ENCODE results near the gene CD3D. TPM values are rescaled to one million over a fixed set of nuclear protein-coding genes. Genes with fewer than 3 reads are reported as not detected.
"Not testable (repeated sequence)": the region's sequence is repeated elsewhere in the genome, so short reads cannot be mapped to it uniquely, and the experiment has no call there.

The CD3D gene
- total RNA-seq, 3 donors from 2014 or later (not counting 1 experiment from before 2014, with no cell fraction given) = 11.6 to 84.1 (median 12.0) TPM

GRCh38 chr11:118310781-118311485 is 31.6 kb downstream of the CD3D start:
- Histone ChIP-seq H3K36me3 (ENCODE audit: control insufficient read depth, insufficient read depth, low read length) (peaks cover 56% of the 10 kb centered on the region), H3K27me3 (ENCODE audit: control insufficient read depth, insufficient read depth, low read length) (no peaks in the 10 kb centered on the region), H3K9me3 (ENCODE audit: control insufficient read depth, insufficient read depth, low read length) (no peaks in the 10 kb centered on the region), H3K27ac (ENCODE audit: low read length) (no peak overlapping the region), H3K4me1 (ENCODE audit: control insufficient read depth, insufficient read depth, low read length) (peaks cover 57% of the 10 kb centered on the region), H3K4me3 (ENCODE audit: low read length) (no peak overlapping the region)
- peak overlapping the region; percentile 15 to 88 for H3K27ac Mint-ChIP-seq
- no peaks in the 10 kb centered on the region for H3K27me3 Mint-ChIP-seq (ENCODE audit: low read depth in 2 of 2)
- TF ChIP-seq CTCF (IDR thresholded peaks at IDR 0.05) = no peak
- H3K4me1 Mint-ChIP-seq = peaks cover 60 to 84% of the 10 kb centered on the region in 2 donors
- intact Hi-C loops (cut with micrococcal nuclease) = no loop called here
- no peaks in the 10 kb centered on the region for H3K9me3 Mint-ChIP-seq
- H3K4me3 Mint-ChIP-seq = no peak overlapping the region
- 83% methylated on average over 1 of the region's 3 CpGs for WGBS (ENCODE audit: insufficient coverage)
- ATAC-seq (no peak), DNase-seq (no peak)
- H3K36me3 Mint-ChIP-seq = no peaks in the 10 kb centered on the region

GRCh38 chr11:118310271-118310670 is 32.2 kb downstream of the CD3D start:
- ATAC-seq = no peak
- Mint-ChIP-seq H3K27me3 (ENCODE audit: low read depth in 2 of 2) (no peaks in the 10 kb centered on the region), H3K36me3 (no peaks in the 10 kb centered on the region), H3K9me3 (no peaks in the 10 kb centered on the region), H3K27ac (peak overlapping the region in 1 of 2 donors; percentile 88), H3K4me3 (no peak overlapping the region), H3K4me1 (peaks cover 60 to 83% of the 10 kb centered on the region in 2 donors)
- peaks cover 55% of the 10 kb centered on the region for H3K4me1 ChIP-seq (ENCODE audit: control insufficient read depth, insufficient read depth, low read length)
- 98% methylated on average over 3 of the region's 3 CpGs for WGBS (ENCODE audit: insufficient coverage)
- H3K27ac ChIP-seq (ENCODE audit: low read length) = no peak overlapping the region
- no peaks in the 10 kb centered on the region for H3K27me3 ChIP-seq (ENCODE audit: control insufficient read depth, insufficient read depth, low read length)
- TF ChIP-seq CTCF (IDR thresholded peaks at IDR 0.05) = no peak
- peaks cover 56% of the 10 kb centered on the region for H3K36me3 ChIP-seq (ENCODE audit: control insufficient read depth, insufficient read depth, low read length)
- H3K4me3 ChIP-seq (ENCODE audit: low read length) = no peak overlapping the region
- H3K9me3 ChIP-seq (ENCODE audit: control insufficient read depth, insufficient read depth, low read length) = no peaks in the 10 kb centered on the region
- intact Hi-C loops (cut with micrococcal nuclease) = no loop called here
- no peak for DNase-seq

GRCh38 chr11:118308995-118309528 is 33.4 kb downstream of the CD3D start:
- Mint-ChIP-seq H3K27ac (peak overlapping the region in 1 of 2 donors; percentile 25), H3K4me1 (peaks cover 63 to 83% of the 10 kb centered on the region in 2 donors)
- ATAC-seq; H3K4me3 Mint-ChIP-seq; intact Hi-C loops (cut with micrococcal nuclease); H3K27me3 Mint-ChIP-seq (ENCODE audit: low read depth in 2 of 2); DNase-seq; H3K27me3 ChIP-seq (ENCODE audit: control insufficient read depth, insufficient read depth, low read length); H3K4me3 ChIP-seq (ENCODE audit: low read length); H3K9me3 Mint-ChIP-seq; H3K36me3 Mint-ChIP-seq; H3K27ac ChIP-seq (ENCODE audit: low read length); H3K9me3 ChIP-seq (ENCODE audit: control insufficient read depth, insufficient read depth, low read length): not testable (repeated sequence)
- H3K4me1 ChIP-seq (ENCODE audit: control insufficient read depth, insufficient read depth, low read length) = peaks cover 56% of the 10 kb centered on the region
- peaks cover 52% of the 10 kb centered on the region for H3K36me3 ChIP-seq (ENCODE audit: control insufficient read depth, insufficient read depth, low read length)
- WGBS (ENCODE audit: insufficient coverage) = 92% methylated on average over 3 of the region's 5 CpGs

- no peaks in the 10 kb centered on the region for H3K9me3 ChIP-seq (ENCODE audit: control insufficient read depth, insufficient read depth, low read length)
- ATAC-seq (peak in 1 of 3 donors; percentile 12), DNase-seq (peak in 1 of 2 donors; percentile 38)
- peaks cover 50% of the 10 kb centered on the region for H3K4me1 ChIP-seq (ENCODE audit: control insufficient read depth, insufficient read depth, low read length)
- peaks cover 27% of the 10 kb centered on the region for H3K36me3 ChIP-seq (ENCODE audit: control insufficient read depth, insufficient read depth, low read length)
- intact Hi-C loops (cut with micrococcal nuclease) = loop anchor here (1.0 kb wide), 1 partner anchor 132 kb away; no protein-coding TSS in a partner anchor
- H3K4me3 ChIP-seq (ENCODE audit: low read length) = no peak overlapping the region
- peak overlapping the region; percentile 79 for H3K27ac ChIP-seq (ENCODE audit: low read length)
- peaks cover 49 to 78% of the 10 kb centered on the region in 2 donors for H3K4me1 Mint-ChIP-seq
- no peak for TF ChIP-seq CTCF (IDR thresholded peaks at IDR 0.05)
- 71% methylated on average over 2 of the region's 2 CpGs for WGBS (ENCODE audit: insufficient coverage)
- no peaks in the 10 kb centered on the region for H3K9me3 Mint-ChIP-seq
- H3K27ac Mint-ChIP-seq = peak overlapping the region; percentile 92 to 98
- H3K4me3 Mint-ChIP-seq = peak overlapping the region; percentile 47
- no peaks in the 10 kb centered on the region for H3K27me3 Mint-ChIP-seq (ENCODE audit: low read depth in 2 of 2)
- no peaks in the 10 kb centered on the region for H3K27me3 ChIP-seq (ENCODE audit: control insufficient read depth, insufficient read depth, low read length)
- no peaks in the 10 kb centered on the region for H3K36me3 Mint-ChIP-seq
Observed at GRCh38 chr11:118306556-118306955, 35.9 kb downstream of the CD3D start.

Data from natural killer cell (primary cell).